Midbrain (tissue), 1 donor: ENCODE data around the gene SMPD2.

Experiments
- DNase-seq: peaks from one replicate; lab custom pipeline; 2025; lab: John Stamatoyannopoulos, UW

The SMPD2 gene, protein sequence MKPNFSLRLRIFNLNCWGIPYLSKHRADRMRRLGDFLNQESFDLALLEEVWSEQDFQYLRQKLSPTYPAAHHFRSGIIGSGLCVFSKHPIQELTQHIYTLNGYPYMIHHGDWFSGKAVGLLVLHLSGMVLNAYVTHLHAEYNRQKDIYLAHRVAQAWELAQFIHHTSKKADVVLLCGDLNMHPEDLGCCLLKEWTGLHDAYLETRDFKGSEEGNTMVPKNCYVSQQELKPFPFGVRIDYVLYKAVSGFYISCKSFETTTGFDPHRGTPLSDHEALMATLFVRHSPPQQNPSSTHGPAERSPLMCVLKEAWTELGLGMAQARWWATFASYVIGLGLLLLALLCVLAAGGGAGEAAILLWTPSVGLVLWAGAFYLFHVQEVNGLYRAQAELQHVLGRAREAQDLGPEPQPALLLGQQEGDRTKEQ

DNA sequence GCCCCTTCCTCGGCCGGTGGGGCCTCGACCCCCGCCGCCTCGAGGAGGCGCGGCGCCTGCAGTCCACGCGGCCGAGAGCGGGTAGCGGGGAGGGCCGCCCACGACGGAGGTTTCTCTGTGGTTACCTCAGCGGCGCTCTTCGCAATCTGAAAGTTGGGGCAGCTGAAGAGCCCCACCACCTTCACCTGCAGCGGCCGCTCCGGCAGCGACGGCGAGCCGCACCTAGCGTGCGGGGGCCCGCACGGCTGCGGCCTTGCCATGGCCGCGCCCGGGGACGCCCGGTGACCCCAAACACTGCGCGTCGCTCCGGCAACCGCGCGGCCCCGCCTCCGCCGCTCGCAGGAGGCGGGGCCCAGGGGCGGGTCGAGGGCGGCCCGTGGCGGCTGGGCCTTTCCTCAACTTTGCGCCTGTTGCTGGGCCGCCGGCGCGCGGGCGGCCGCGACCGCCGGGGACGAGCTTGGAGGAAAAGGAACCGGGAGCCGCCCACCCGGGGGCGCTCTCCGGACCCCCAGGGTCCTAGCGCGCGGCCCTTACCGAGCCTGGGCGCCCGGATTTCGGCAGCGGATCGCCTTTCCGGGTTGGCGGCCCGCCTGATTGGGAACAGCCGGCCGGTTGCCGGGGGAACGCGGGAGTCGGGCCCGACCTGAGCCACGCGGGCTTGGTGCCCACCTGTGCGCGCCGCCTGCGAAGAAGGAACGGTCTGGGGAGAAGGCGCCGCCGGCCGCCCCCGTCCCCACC lies at the start of gene SMPD2, which contains the start of gene PPIL6:
Gene SMPD2 (plus strand): TSS at position 394 of the 738 bp plus-strand sequence. CDS start 398 bp downstream, outside the sequence.
Gene PPIL6 (minus strand): TSS at position 298 of the 738 bp plus-strand sequence. CDS start 38 bp downstream, at position 260.
- DNase-seq, result peak; percentile 93

DNA sequence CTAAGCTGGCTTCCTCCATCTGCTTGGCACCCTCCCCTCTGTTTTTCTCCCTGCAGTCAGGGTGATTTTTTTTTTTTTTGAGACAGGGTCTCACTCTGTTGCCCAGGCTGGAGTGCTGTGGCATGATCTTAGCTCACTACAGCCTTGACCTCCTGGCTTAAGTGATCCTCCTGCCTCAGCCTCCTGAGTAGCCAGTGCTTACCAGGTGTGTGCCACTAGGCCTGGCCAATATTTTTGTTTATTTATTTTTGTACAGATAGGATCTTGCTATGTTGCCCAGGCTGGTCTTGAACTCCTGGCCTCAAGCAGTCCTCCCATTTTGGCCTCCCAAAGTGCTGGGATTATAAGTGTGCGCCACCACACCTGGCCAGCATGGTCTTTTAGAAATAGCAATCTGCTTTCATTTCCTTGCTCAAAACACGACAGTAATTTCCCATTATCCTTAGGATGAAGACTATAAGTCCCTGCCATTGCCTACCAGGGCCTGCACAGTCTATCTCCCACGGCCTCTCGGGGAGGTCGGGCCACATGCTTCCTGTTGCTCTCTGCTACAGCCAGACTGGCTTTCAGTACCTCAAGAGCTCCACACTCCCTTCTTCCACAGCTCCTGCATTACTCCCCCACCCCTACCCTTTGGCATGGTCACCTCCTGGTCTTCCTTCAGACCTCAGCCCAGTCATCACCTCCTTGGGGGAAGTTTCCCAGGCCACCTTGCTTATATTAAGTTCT lies 47.2 kb upstream of the SMPD2 start:
- no peak for DNase-seq

DNA sequence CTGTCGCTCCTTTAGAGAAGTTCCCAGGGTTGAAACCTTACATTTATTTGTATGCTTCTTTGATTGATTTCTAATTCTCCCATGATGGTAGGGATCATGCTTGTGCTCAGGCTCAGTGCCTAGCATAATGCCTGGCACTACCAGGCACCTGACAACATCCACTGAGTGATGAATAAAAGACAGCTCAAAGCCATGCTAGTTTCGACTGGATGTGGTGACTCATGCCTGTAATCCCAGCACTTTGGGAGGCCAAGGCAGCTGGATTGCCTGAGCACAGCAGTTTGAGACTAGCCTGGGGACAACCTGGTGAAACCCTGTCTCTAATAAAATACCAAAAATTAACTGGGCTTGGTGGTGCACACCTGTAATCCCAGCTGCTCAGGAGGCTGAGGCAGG lies 46.6 kb upstream of the SMPD2 start:
- no peak for DNase-seq

DNA sequence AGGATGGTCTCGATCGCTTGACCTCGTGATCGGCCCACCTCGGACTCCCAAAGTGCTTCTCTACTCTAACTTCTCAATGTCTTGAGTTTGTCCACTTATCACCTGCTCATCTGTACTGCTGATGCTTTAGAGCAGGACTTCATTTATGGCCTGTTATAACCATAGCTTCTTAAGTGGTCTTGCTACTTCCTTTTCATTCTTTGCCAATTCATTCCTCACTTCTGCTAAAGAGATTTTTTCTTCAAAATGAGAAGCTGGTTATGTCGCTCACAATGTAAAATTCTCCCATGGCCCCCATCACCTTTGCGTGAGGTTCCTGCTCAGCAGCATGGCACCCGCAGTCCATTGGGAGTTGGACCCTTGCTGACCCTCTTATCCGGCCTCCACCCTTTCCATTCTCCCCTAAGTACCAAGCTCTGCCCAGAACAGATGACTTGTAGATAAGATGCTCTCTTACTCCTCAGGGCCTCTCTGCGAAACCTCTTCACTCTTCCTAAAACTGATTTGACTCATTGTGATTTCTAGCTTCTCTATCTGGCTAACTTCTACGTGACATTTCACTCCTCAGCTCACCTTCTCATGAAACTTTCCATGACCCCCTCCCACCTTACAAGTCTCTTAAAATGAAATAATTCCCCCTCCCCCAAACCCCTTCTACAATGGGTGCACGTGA lies 44.3 kb upstream of the SMPD2 start:
- no peak for DNase-seq

DNA sequence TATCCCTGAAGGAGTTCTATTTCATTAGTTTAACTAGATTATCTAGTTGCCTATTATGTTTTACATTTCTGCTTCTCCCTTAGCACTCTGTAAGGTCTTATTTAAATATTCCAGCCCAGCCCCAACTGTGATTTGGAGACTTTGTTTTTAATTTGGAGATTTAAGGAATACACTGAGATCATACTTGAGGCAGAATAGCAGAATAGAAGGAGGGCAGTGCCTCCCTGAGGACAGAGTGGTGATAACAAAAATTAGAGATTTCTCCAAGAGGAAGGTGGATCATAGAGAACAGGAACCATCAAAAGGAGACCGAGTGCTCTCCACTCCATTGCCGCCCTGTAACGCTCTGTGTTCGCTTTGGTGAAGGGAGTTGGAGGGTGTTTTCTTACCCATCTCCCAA lies 43.5 kb upstream of the SMPD2 start:
- peak; percentile 35 for DNase-seq

DNA sequence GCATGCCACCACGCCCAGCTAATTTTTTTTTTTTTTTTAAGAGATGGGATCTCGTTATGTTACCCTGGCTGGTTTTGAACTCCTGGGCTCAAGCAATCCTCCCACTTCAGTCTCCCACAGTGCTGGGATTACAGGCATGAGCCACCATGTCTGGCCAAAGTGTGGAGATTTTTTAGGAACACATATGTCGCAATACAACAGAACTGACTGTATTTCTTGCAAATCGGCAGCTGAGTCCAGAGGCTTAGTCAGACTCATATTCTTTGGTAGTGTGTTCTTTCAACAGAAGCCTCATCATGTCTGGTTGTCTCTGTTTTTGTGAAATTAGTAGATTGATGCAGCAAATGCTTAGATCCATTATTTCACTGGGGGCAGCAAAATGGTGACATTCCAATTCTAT lies 34.3 kb upstream of the SMPD2 start:
- DNase-seq, result no peak

DNA sequence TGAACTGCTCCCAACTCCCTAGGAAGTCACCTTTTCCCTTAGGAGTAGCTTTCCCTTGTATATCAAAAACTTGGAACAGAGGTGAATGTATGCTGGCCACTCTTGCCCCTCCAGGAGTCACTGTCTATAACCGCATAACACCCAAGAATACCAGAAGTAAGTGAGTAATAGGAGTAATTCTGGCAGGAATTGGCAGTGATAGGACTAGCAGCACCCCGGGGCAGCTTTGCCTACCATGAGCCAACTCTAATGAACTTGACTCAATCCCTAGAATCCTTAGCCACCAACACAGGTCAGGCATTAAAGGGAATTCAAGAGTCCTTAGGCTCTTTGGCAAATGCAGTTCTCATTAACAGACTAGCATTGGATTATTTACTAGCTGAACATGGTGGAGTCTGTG lies 29.5 kb upstream of the SMPD2 start:
- no peak for DNase-seq

DNA sequence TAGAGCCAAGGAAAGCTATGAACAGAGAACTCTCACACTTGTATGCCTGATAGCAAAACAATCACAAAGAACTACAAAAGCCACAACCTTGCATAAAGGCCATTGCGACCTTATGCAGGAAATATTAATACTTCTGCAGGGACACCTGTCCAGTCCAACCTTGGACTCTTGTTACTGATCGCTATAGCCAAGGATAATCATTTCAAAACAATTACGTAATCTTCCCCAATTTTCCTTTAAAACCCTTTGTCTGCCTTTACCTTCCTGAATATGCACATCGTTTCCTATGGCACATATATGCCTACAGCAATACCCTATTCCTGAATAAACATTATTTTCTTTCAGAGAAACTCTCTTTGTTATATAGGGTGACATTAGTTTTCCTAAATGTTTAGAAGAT lies 22.9 kb upstream of the SMPD2 start:
- DNase-seq, result no peak

DNA sequence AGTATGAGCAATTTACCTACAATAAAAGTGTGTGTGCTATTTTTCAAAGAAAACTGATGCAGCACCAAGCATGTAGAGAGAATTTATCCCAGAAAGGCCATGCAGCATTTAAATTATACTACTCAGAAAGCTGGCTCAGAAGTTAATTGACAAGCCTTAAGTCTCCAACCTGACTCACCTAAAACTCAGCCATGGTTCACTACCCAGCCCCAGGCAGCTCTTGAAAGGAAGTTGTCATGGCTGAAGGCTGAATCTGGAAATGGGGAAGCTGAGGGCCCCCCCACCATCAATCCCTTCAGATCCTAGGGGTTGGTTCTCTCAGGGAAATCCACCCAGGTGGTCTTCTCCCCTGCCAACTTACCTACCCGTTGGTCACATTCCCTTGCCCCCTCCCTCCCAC lies 19.8 kb upstream of the SMPD2 start:
- no peak for DNase-seq

DNA sequence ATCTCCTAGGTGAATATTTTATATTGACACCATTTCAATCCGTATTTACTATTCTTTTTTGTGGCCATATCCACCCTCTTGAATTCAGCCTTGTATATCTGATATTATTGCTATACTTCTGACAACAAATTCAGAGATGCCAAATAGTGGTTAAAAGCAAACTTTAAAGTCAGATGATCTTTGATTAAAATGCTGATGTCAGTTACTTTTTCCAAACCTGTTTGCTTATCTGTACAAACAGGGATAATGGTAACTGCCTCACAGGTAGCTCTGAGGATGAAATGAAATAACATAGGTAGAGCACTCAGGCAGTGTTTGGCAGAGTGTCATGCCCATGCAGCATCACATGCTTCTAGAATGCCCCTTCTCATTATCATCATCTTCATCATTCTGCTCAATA lies 19.3 kb upstream of the SMPD2 start:
- no peak for DNase-seq

DNA sequence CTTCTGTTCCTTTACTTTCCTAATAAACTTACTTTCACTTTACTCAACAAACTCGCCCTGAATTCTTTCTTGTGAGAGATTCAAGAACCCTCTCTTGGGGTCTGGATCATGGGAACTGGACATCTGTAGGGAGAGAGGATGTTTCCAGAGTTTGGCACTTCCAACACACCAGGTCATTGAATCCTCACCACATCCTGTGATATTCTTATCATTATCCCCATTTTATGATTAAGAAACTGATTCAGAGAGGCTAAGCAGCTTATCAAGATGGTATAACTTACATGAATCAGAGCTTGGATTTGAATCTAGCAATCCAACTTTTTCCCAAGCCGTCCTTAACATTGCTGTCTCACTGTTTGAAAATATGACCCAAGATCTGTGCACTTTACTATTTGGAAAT lies 15.6 kb upstream of the SMPD2 start:
- DNase-seq, result no peak

DNA sequence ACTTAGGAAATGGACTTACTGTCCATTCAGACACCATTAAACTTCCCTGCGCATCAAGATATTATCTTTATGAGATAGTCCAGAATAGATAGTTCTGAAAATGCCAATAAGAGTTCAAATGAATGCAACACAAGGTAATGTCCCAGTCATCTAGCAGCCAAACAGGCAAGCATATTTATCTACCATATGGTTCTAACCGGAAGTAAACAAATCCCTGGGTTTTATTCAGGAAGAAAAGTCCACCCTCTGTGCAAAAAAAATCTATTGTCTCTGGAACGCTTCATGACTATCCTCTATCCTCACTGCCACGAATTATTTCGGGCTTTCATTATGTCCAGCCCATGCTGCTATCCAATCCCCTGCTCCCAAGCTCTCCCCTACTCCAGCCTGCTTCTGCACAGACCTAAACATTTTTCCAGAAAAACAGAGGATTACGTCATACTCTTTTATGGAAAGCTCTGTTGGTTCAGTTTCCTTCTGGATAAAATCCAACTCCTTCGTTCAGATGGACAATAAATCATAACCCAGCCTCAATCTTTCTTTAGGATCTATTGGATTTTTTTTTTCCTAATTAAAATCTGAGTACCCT lies 11.5 kb upstream of the SMPD2 start:
- no peak for DNase-seq

DNA sequence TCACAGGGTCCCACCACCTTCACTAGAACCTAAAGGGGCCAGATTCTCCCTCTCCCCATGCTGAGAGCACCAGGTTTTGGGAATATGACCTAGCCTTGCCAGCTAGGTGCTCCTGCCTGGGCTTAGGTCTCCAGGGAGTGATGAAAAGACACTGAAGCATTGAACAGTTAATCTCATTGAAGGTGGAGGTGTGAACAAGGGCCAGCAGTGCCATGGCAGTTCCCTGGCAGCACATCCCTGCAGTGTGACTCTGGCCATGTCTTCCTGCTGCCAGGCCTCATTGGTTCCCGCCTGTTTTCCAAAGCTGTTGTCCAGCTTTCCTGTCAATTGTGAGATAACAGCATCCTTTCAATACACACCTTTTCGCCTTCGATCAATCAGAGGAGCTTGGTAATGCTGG lies 11.0 kb upstream of the SMPD2 start:
- no peak for DNase-seq

DNA sequence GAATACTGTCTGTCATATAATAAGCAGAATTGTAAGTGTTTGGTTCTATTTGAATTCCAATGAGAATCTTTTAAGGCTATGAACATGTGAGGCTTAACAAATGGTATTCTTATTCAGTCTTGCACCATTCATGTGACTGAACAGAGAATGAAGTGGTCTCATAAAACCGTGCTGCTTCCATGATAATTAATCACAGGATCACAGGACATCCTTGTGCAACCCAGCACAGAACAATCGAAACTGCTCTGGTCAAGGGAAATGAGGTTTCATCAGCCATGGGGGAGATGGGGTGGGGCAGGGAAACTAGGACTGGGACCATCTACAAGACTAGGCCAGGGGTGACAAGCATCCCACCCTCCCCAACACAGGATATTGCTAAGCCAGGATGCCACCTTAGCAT lies 6.1 kb upstream of the SMPD2 start:
- no peak for DNase-seq

DNA sequence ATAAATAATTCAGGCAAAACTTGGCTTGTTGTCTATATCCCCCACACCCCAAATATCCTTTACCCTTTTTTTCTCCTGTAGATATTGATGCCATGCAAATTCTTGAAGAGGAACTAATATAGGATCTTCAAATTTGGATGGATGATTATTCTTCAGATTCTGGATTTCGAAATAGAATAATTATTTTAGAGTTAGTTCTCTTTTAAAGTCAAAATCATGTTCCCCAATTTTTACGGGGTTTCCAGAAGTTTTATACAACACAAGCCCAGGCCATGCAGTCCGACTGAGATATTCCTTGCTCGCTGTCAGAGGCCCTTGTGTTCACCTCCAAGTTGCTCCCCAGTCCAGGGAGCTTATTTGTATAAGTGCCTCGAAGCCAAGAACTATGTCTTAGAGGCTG lies 4.5 kb upstream of the SMPD2 start:
- no peak for DNase-seq

DNA sequence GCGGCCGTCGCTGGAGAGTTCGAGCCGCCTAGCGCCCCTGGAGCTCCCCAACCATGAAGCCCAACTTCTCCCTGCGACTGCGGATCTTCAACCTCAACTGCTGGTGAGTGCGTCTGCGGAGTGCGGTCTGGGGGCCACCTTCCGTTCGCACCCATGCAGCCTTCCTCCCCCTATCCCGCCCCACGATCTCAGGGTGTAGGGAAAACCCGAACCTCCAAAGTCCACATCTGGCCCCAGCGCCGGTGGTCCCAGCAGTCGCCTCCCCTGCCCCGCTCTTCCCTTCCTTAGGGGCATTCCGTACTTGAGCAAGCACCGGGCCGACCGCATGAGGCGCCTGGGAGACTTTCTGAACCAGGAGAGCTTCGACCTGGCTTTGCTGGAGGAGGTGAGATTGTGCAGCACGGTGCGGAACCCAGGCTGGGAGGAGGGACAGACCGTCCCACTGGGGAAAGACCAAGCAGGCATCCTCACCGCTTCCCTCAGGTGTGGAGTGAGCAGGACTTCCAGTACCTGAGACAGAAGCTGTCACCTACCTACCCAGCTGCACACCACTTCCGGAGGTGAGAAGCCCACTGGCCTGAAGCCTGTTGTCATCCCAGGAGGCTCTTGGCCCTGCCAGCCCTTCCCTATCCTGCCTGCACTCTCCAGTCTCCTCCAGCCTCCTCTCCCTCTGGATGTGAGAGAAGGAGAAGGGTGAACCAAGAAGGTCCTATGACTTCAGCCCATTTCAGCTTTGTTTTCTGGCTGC lies 719 bp downstream of the SMPD2 start:
- no peak for DNase-seq

DNA sequence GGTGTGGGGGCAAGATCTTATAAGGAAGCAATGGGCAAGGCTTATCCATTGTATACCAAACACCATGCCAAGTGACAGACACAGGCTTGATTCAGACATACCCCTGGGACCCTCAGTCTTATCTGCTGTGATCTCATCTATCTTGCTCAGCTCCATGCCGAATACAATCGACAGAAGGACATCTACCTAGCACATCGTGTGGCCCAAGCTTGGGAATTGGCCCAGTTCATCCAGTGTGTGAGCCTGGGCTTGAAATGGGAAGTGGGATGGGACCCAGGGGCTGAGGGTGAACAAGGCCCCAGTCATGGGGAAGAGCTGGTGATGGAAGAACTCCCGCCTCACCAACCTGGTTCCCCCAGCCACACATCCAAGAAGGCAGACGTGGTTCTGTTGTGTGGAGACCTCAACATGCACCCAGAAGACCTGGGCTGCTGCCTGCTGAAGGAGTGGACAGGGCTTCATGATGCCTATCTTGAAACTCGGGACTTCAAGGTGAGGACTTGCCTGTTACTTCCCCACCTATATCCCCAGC lies 1.9 kb downstream of the SMPD2 start:
- no peak for DNase-seq

DNA sequence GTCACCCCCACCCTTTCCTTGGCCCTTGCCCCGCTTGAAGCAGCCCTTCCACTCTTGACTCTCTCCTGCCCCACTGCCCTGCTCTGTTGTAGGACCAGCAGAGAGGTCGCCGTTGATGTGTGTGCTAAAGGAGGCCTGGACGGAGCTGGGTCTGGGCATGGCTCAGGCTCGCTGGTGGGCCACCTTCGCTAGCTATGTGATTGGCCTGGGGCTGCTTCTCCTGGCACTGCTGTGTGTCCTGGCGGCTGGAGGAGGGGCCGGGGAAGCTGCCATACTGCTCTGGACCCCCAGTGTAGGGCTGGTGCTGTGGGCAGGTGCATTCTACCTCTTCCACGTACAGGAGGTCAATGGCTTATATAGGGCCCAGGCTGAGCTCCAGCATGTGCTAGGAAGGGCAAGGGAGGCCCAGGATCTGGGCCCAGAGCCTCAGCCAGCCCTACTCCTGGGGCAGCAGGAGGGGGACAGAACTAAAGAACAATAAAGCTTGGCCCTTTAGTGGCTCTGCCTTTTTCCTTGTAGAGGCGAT lies 3.0 kb downstream of the SMPD2 start:
- no peak for DNase-seq

DNA sequence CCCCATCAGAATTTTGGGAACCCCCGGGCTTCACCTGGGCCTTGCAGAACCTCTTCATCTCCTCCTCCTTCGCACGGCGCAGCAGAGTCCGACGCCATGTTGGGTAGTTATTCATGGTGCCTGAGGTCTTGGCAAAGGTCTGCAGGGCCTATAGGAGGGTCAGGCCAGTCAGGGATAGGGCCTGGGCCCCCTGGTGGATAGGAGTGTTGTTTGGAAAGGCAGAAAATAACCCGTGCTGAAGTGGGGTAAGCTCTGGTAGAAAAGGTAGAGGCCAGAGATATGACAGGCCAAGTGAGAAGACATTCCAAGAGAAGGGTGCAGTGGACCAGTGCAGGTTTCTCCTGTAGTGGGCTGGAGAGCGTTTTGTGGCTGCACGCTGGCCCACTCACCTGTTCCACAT lies 4.9 kb downstream of the SMPD2 start:
- DNase-seq, result no peak

DNA sequence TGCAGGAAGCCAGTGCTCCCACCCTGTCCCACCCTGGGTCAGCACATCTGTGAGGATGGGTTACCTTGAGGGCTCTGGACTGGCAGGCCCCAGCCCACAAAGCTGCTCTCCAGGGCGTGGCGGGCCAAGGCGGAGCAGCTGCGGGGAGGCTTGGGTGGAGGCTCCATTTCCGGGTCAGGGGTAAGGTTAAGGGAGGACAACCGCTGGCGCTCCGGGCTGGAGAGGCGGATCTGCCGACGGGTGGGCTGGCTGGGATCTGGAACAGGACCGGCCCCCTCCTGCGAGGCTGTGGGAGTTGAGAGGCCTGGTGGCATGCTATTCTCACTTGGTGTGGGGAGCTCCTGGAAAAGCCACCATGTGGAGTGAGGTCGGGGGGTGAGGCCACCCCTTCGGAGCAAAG lies 5.5 kb downstream of the SMPD2 start:
- DNase-seq, result no peak
